Activated naive CD4-positive, alpha-beta T cell treated with anti-CD3 and anti-CD28 coated beads, Interleukin-2, amount 50 U/mL, for 72 hours (primary cell): Measurements from ENCODE around the gene MDP1. TPM values are rescaled to one million over a fixed set of nuclear protein-coding genes. Genes with fewer than 3 reads are reported as not detected.
"Not testable (repeated sequence)": the region's sequence is repeated elsewhere in the genome, so short reads cannot be mapped to it uniquely, and the experiment has no call there.

Experiments used
- ATAC-seq, 2 donors: fragments of 150-1000 bp; cut with Tn5 transposase; 2 replicates each; pipeline ENCODE4 v1.10.0; 2021; ENCODE audit warnings: mild to moderate bottlenecking in 2 of 2, moderate library complexity in 2 of 2
- DNase-seq, 2 donors: peaks; one replicate each; pipeline ENCODE4 v3.0.0; 2021 to 2022; ENCODE audit warnings: low spot score in 2 of 2
- H3K27ac Mint-ChIP-seq, 2 donors: one replicate each; pipeline ENCODE4 v1.8.0; 2022; ENCODE audit warnings: mild to moderate bottlenecking in 2 of 2, mixed read lengths in 2 of 2
- H3K36me3 Mint-ChIP-seq, 2 donors: one replicate each; pipeline ENCODE4 v1.8.0; 2022; ENCODE audit warnings: mixed read lengths in 2 of 2
- H3K9me3 Mint-ChIP-seq, 2 donors: one replicate each; pipeline ENCODE4 v1.8.0; 2022; ENCODE audit warnings: mixed read lengths in 2 of 2
- total RNA-seq, 2 donors: library from RNA; stranded (reverse); gene quantifications; one replicate each; pipeline ENCODE4 v1.2.3, GENCODE V29; 2022

Gene MDP1
- total RNA-seq, 2 donors from 2014 or later, result 5.5 to 7.4 TPM

DNA sequence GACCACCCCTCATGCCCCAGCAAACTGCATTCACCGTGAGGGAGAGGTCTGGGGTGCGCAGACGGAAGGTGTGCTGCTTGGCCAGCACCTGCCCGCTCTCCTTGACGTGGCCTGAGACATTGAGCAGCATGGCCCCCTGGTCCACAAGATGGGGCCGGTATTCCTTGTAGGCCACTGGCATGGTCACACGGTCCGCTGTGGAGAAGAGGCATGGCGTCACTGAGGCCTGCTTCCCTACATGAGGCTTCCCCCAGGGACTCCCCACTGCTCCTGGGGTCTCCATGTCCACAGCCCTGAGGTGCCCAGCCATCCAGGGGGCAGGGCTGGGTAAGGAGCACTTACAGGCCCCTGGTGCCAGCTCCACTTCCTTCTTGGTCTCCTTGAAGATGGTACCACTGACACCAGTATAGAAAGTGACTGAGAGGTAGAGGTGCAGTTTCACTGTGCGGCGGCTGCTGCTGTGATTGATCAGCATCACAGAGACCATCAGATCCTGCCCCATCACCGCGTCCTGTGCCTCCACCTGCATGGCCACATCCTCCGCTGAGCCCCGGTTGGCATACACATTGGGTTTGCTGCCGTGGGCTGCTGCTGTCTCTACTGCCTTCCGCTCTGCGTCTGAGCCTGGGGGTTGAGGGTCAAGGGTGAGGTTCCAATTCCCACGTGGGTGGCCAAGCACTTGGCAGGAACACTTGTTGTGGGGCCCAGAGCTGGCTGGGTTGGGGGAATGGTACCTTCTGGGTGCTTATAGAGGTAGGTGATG is 38.9 kb upstream of the MDP1 start:
- Mint-ChIP-seq H3K36me3 (peaks cover 0 to 15% of the 10 kb centered on the region in 2 donors), H3K9me3 (no peaks in the 10 kb centered on the region), H3K27ac (peak overlapping the region in 1 of 2 donors; percentile 52)
- ATAC-seq (no peak), DNase-seq (no peak)

GRCh38 chr14:24253936-24254335 is 38.1 kb upstream of the MDP1 start:
- DNase-seq, result no peak
- no peak for ATAC-seq
- H3K36me3 Mint-ChIP-seq, result peaks cover 0 to 15% of the 10 kb centered on the region in 2 donors
- H3K9me3 Mint-ChIP-seq, result no peaks in the 10 kb centered on the region
- no peak overlapping the region for H3K27ac Mint-ChIP-seq

DNA sequence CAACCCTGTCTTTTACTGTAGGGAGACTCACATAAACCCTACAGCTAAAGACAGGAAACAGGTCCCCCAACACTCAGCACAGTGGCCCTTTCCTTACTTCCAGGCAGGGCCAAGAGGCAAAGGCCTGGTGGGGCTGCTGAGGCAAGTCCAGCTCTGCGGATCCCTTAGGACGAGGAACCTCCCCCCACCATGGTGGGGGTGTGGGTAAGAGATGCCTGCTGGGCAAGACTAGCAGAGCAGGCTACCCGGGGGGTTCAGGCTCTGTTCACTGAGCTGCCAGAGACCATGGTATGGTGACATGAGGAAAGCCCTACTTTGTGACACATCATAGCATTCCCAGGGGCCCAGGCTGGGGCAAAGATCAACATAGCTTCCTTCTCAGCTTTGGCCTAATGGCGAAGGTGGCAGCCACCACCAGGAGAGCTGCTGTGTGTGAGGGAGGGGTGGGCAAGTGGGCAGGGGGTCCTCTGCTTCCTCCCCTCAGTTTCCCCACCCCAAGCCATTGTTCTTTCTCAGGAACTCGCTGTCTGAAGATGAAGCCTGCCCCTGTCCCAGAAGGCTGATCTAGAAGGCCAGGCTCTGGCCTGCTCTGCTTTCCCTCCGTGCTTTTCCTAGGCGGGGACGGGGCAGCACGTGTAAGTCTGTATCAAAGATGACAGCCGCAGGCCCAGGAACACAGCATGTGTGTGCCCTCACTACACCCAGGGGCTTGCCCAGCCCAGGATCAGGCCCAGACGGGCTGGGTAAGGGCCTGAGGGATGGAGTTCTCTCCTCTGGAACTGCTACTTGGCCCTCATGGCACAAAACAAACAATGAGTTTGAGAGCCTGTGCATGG is 36.6 kb upstream of the MDP1 start:
- ATAC-seq (no peak), DNase-seq (no peak)
- no peaks in the 10 kb centered on the region for H3K9me3 Mint-ChIP-seq
- no peak overlapping the region for H3K27ac Mint-ChIP-seq
- H3K36me3 Mint-ChIP-seq, result peaks cover 0 to 15% of the 10 kb centered on the region in 2 donors

GRCh38 chr14:24251880-24252288 is 36.0 kb upstream of the MDP1 start:
- peak overlapping the region in 1 of 2 donors; percentile 17 for H3K27ac Mint-ChIP-seq
- H3K36me3 Mint-ChIP-seq, result peaks cover 0 to 15% of the 10 kb centered on the region in 2 donors
- no peak for DNase-seq
- H3K9me3 Mint-ChIP-seq, result no peaks in the 10 kb centered on the region
- peak in 1 of 2 donors; percentile 6 for ATAC-seq

GRCh38 chr14:24250354-24250753 is 34.5 kb upstream of the MDP1 start:
- Mint-ChIP-seq H3K27ac (peak overlapping the region; percentile 38), H3K36me3 (peaks cover 0 to 14% of the 10 kb centered on the region in 2 donors), H3K9me3 (no peaks in the 10 kb centered on the region)
- DNase-seq (no peak), ATAC-seq (no peak)

DNA sequence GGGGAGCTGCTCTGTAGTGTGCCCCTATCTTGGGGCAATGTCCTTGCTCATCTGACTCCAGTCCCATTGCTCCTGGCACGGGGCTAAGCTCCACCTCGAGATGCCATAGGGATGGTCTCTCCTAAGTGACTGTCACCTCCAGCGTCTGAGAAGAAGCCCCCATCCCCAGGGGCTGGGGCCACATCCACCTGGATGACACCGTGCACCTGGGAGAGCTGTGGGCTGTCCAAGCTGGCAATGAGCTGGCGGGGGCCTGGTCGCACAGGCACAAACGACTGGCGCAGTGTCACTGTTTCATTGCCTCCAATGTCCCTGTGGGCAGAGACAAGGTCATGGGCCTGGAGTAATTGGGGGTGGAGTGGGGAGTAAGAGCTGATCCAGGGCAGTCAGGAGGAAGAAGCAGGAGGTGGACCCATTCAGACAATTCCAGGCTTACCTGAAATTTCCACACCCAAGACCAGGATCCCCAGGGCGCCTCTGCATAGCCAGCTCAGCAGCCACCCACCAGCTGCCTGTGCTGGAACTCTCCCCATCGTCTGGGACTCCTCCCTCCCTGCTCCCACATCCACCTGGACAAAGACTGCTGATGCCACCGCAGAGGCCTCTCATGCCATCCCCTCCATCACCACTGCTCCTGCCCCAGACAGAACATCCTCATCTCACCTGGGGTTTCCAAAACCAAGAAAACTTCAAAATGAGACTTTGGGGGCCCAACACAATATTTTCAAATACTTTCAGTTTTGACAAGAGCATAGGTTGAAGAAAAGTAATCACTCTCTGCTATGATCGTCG is 33.6 kb upstream of the MDP1 start:
- Mint-ChIP-seq H3K36me3 (peaks cover 0 to 6% of the 10 kb centered on the region in 2 donors), H3K9me3 (no peaks in the 10 kb centered on the region), H3K27ac (peak overlapping the region; percentile 37 to 72)
- no peak for ATAC-seq
- no peak for DNase-seq

- H3K9me3 Mint-ChIP-seq, result no peaks in the 10 kb centered on the region
- ATAC-seq (no peak), DNase-seq (no peak)
- no peaks in the 10 kb centered on the region for H3K36me3 Mint-ChIP-seq
- peak overlapping the region; percentile 33 to 81 for H3K27ac Mint-ChIP-seq
Observed at GRCh38 chr14:24247422-24247821, 31.6 kb upstream of the MDP1 start.

DNA sequence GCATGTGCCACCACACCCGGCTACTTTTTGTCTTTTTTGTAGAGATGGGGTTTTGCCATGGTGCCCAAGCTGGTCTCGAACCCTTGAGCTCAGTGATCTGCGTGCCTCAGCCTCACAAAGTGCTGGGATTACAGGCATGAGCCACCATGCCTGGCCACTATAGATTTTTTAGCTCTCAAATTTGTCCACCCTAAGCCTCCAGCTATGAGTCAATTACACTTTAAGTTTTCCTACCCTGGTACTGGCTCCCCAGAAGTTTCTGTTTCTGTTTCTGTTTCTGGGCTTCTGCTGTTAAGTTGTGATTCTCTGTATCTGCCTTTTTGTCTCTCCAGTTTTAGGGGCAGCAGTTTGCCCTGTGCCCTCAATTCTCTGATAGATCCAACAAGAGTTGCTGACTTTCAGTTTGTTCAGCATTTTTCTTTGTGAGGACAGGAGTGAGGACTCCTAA is 30.9 kb upstream of the MDP1 start:
- peak in 1 of 2 donors; percentile 26 for DNase-seq
- H3K27ac Mint-ChIP-seq, result peak overlapping the region in 1 of 2 donors; percentile 81
- ATAC-seq, result peak; percentile 9 to 11
- H3K36me3 Mint-ChIP-seq, result peaks cover 4 to 5% of the 10 kb centered on the region in 2 donors
- no peaks in the 10 kb centered on the region for H3K9me3 Mint-ChIP-seq

DNA sequence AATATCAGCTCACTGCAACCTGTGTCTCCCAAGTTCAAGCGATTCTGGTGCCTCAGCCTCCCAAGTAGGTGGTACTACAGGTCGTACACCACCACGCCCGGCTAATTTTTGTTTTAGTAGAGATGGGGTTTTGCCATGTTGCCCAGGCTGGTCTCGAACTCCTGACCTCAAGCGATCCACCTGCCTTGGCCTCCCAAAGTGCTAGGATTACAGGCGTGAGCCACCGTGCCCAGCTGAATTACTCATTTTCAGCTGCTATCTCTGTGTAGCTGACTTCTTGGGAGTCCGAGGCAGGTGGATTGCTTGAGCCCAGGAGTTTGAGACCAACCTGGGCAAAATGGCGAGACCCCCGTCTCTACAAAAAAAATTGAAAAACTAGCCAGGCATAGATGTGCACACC is 29.5 kb upstream of the MDP1 start:
- not testable (repeated sequence) for H3K9me3 Mint-ChIP-seq, DNase-seq, ATAC-seq
- Mint-ChIP-seq H3K27ac (peak overlapping the region in 1 of 2 donors; percentile 41), H3K36me3 (peaks cover 4 to 13% of the 10 kb centered on the region in 2 donors)

GRCh38 chr14:24243336-24243836 is 27.5 kb upstream of the MDP1 start:
- Mint-ChIP-seq H3K27ac (peak overlapping the region; percentile 92 to 99), H3K9me3 (no peaks in the 10 kb centered on the region), H3K36me3 (peaks cover 10 to 24% of the 10 kb centered on the region in 2 donors)
- DNase-seq, result peak in 1 of 2 donors; percentile 55
- no peak for ATAC-seq

DNA sequence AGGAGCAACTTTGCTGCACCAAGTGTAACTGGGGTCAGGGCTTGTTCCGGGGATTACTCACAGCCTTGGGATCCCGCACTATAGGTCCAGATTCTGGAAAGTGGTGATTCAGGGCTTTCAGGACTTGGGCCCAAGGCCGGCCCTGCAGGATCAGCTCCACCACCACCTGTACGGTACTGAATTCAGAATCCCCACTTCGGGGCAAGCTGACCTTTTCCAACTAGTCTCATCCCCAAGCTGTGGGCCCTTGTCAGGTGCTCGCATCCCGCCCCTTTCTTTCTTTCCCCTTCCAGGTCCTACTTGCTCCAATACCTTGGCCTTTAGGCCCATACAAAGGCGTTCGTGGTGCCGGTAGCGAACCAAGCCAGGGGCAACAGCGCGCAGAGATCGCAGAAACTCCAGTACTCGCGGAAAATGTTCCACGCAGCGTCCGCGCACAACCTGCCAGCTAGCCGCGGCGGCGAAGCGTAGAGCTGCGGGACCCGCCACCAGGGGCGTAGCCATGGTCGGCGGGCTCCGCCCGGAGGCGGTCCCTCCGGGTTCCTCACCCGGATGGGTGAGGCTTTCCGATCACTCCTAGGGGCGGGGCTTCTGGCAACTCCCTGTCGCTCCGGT is 26.1 kb upstream of the MDP1 start:
- Mint-ChIP-seq H3K9me3 (no peaks in the 10 kb centered on the region), H3K27ac (peak overlapping the region; percentile 92 to 99), H3K36me3 (peaks cover 20 to 37% of the 10 kb centered on the region in 2 donors)
- DNase-seq (peak in 1 of 2 donors; percentile 95), ATAC-seq (peak; percentile 84 to 87)

DNA sequence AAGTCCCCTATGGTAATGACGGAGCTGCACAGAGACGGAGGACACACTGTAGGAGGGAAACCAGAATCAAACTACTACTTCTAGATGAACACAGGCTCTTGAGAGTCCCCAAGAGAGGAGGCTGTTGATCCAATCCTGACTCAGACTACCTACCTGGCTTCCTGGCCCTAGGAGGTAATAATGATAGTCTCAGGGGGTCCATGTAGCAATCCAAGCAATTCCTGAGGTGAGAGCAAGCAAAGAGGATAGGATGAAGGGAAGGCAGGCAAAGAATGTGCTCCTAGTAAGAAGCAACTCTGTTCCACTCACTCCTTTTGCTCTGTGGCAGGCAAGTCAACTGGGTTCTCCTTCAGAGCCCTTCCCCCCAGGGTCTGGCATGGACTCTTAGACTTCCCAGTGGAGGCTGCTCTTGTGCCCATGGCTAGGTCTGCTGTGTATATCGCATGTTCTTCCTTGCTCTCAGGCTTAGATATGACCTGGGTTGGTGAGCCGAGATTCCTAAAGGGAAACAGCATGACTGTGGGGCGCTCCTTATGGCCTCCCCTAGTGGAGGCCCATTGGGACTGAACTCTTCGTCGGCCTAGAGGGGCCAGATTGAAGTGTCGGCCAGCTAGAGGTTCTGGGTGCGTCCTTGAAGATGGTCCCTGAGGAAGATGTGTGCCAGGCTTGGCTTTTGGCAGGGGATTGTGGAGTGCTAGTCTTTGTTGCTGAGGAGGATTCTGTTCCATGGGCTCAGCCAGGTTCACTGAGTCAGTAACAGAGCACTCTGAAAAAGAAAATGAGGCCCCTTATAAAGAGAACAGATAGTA is 24.4 kb upstream of the MDP1 start:
- ATAC-seq, result no peak
- peak overlapping the region; percentile 32 to 92 for H3K27ac Mint-ChIP-seq
- H3K9me3 Mint-ChIP-seq, result no peaks in the 10 kb centered on the region
- H3K36me3 Mint-ChIP-seq, result peaks cover 34 to 52% of the 10 kb centered on the region in 2 donors
- peak in 1 of 2 donors; percentile 53 for DNase-seq

DNA sequence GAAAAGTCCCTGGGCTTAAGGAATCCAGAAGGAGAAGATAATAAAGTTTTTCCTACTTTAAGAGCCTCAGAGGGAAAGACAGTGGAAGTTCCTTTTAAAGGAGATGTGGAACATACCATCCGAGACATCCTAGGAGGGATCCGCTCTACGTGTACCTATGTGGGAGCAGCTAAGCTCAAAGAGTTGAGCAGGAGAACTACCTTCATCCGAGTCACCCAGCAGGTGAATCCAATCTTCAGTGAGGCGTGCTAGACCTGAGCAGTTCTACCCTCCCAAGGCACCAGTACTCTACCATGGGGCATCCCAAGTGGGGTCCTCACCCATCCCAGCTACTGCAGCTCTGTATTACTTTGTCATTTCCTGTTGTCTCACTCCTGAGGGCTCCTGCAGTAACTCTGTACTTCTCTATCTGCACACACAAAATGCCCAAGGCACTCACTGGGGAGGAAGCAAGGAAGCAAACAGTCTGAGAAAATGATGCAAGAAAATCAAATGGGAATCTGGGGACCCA is 22.7 kb upstream of the MDP1 start:
- ATAC-seq, result no peak
- H3K27ac Mint-ChIP-seq, result peak overlapping the region; percentile 50 to 69
- peak in 1 of 2 donors; percentile 28 for DNase-seq
- H3K36me3 Mint-ChIP-seq, result peaks cover 34 to 64% of the 10 kb centered on the region in 2 donors
- H3K9me3 Mint-ChIP-seq, result no peaks in the 10 kb centered on the region

DNA sequence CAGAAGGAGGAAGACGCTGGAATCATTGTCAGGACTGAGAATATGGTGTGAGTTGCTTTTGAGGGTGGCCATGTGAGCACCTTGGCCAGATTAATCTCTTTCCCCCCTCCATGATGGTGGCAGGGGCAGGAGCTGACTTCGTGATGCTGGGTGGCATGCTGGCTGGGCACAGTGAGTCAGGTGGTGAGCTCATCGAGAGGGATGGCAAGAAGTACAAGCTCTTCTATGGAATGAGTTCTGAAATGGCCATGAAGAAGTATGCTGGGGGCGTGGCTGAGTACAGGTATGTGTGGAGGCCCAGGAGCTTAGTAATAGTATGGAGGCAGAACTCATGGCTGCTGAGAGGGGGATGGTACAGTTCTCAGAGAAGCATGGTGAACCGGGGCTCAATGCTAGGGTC is 22.3 kb upstream of the MDP1 start:
- peak overlapping the region; percentile 5 to 69 for H3K27ac Mint-ChIP-seq
- ATAC-seq, result no peak
- H3K9me3 Mint-ChIP-seq, result no peaks in the 10 kb centered on the region
- DNase-seq, result peak in 1 of 2 donors; percentile 44
- H3K36me3 Mint-ChIP-seq, result peaks cover 34 to 69% of the 10 kb centered on the region in 2 donors

- no peak for ATAC-seq
- Mint-ChIP-seq H3K9me3 (no peaks in the 10 kb centered on the region), H3K36me3 (peaks cover 34 to 75% of the 10 kb centered on the region in 2 donors), H3K27ac (peak overlapping the region; percentile 5 to 69)
- no peak for DNase-seq
Observed at GRCh38 chr14:24237463-24237955, 21.6 kb upstream of the MDP1 start.
